ENCODE measurements around the gene DEF6. TPM values are rescaled to one million over a fixed set of nuclear protein-coding genes. Genes with fewer than 3 reads are reported as not detected.
"Not testable (repeated sequence)": the region's sequence is repeated elsewhere in the genome, so short reads cannot be mapped to it uniquely, and the experiment has no call there.

The DEF6 gene
- total RNA-seq, 1 donor from 2014 or later, result 0.17 TPM

GRCh38 chr6:35332074-35332887, 34.7 kb downstream of the DEF6 start:
- peaks cover 10% of the 10 kb centered on the region for H3K27me3 Mint-ChIP-seq (ENCODE audit: insufficient read depth, low read depth)
- not testable (repeated sequence) for H3K27ac ChIP-seq; H3K9me3 ChIP-seq (ENCODE audit: low read depth); H3K4me2 ChIP-seq; H3K9ac ChIP-seq; H3K27ac Mint-ChIP-seq; H3K4me3 Mint-ChIP-seq; H3K36me3 ChIP-seq; H3K79me2 ChIP-seq (ENCODE audit: low read depth); H3K4me1 Mint-ChIP-seq; H2AFZ ChIP-seq (replicated peaks); H3K4me3 ChIP-seq; H3K9me3 Mint-ChIP-seq; H3K36me3 Mint-ChIP-seq; H3F3A ChIP-seq (ENCODE audit: low read depth); H4K20me1 ChIP-seq (ENCODE audit: low read depth); H3K27me3 ChIP-seq; H3K4me1 ChIP-seq
- TF ChIP-seq, protein P1, sequence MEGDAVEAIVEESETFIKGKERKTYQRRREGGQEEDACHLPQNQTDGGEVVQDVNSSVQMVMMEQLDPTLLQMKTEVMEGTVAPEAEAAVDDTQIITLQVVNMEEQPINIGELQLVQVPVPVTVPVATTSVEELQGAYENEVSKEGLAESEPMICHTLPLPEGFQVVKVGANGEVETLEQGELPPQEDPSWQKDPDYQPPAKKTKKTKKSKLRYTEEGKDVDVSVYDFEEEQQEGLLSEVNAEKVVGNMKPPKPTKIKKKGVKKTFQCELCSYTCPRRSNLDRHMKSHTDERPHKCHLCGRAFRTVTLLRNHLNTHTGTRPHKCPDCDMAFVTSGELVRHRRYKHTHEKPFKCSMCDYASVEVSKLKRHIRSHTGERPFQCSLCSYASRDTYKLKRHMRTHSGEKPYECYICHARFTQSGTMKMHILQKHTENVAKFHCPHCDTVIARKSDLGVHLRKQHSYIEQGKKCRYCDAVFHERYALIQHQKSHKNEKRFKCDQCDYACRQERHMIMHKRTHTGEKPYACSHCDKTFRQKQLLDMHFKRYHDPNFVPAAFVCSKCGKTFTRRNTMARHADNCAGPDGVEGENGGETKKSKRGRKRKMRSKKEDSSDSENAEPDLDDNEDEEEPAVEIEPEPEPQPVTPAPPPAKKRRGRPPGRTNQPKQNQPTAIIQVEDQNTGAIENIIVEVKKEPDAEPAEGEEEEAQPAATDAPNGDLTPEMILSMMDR (IDR thresholded peaks at IDR 0.05), result peak; percentile 38
- peak; percentile 77 for DNase-seq (ENCODE audit: low spot score)

- peak overlapping the region; percentile 96 for H3K4me3 Mint-ChIP-seq
- H3K27ac Mint-ChIP-seq, result no peak overlapping the region
- TF ChIP-seq, protein P1 (IDR thresholded peaks at IDR 0.05), result no peak
- TF ChIP-seq EZH2 (IDR thresholded peaks at IDR 0.05) (no peak), EZH2phosphoT487 (IDR thresholded peaks at IDR 0.05) (no peak)
- H3K27me3 Mint-ChIP-seq (ENCODE audit: insufficient read depth, low read depth), result peaks cover 7% of the 10 kb centered on the region
- Histone ChIP-seq H3K79me2 (ENCODE audit: low read depth) (peaks cover 9% of the 10 kb centered on the region), H3K27me3 (peaks cover 7% of the 10 kb centered on the region), H3K36me3 (no peaks in the 10 kb centered on the region), H3F3A (ENCODE audit: low read depth) (no peaks in the 10 kb centered on the region), H2AFZ (replicated peaks) (no peak overlapping the region), H3K4me2 (no peak overlapping the region), H3K9ac (no peak overlapping the region), H3K9me3 (ENCODE audit: low read depth) (no peaks in the 10 kb centered on the region), H3K4me3 (no peak overlapping the region), H4K20me1 (ENCODE audit: low read depth) (peaks cover 5% of the 10 kb centered on the region), H3K4me1 (peaks cover 4% of the 10 kb centered on the region), H3K27ac (no peak overlapping the region)
- H3K9me3 Mint-ChIP-seq, result peaks cover 6% of the 10 kb centered on the region
- peaks cover 24% of the 10 kb centered on the region for H3K4me1 Mint-ChIP-seq
- no peaks in the 10 kb centered on the region for H3K36me3 Mint-ChIP-seq
- no peak for DNase-seq (ENCODE audit: low spot score)
These were observed 43.9 kb downstream of the DEF6 start for GRCh38 chr6:35341557-35341956.

- peaks cover 5% of the 10 kb centered on the region for H4K20me1 ChIP-seq (ENCODE audit: low read depth)
- Mint-ChIP-seq H3K27ac (peak within 1 kb of the TSS; percentile 17), H3K4me1 (peaks cover 24% of the 10 kb centered on the region), H3K27me3 (ENCODE audit: insufficient read depth, low read depth) (peaks cover 6% of the 10 kb centered on the region), H3K4me3 (peak within 1 kb of the TSS; percentile 96), H3K36me3 (no peaks in the 10 kb centered on the region), H3K9me3 (peaks cover 6% of the 10 kb centered on the region)
- peaks cover 7% of the 10 kb centered on the region for H3K27me3 ChIP-seq
- H3F3A ChIP-seq (ENCODE audit: low read depth), result no peaks in the 10 kb centered on the region
- H3K27ac ChIP-seq, result no peak within 1 kb of the TSS
- DNase-seq (ENCODE audit: low spot score), result peak; percentile 99
- no peak within 1 kb of the TSS for H2AFZ ChIP-seq (replicated peaks)
- no peaks in the 10 kb centered on the region for H3K9me3 ChIP-seq (ENCODE audit: low read depth)
- TF ChIP-seq EZH2 (IDR thresholded peaks at IDR 0.05), result no peak
- no peak for TF ChIP-seq EZH2phosphoT487 (IDR thresholded peaks at IDR 0.05)
- TF ChIP-seq, protein P1 (IDR thresholded peaks at IDR 0.05), result peak; percentile 99
- H3K79me2 ChIP-seq (ENCODE audit: low read depth), result peaks cover 9% of the 10 kb centered on the region
- peaks cover 4% of the 10 kb centered on the region for H3K4me1 ChIP-seq
- H3K36me3 ChIP-seq, result no peaks in the 10 kb centered on the region
- peak within 1 kb of the TSS; percentile 84 for H3K4me2 ChIP-seq
- peak within 1 kb of the TSS; percentile 73 for H3K4me3 ChIP-seq
- H3K9ac ChIP-seq, result peak within 1 kb of the TSS; percentile 42
These were observed 44.9 kb downstream of the DEF6 start, which contains the start of gene PPARD for GRCh38 chr6:35342258-35343091. PPARD (plus strand) TSS chr6:35342558; CDS start chr6:35411088, 68,530 bp downstream.

Data from neural progenitor cell (in vitro differentiated cells).